Measurements from ENCODE around the gene LMO3.

The LMO3 gene

DNA sequence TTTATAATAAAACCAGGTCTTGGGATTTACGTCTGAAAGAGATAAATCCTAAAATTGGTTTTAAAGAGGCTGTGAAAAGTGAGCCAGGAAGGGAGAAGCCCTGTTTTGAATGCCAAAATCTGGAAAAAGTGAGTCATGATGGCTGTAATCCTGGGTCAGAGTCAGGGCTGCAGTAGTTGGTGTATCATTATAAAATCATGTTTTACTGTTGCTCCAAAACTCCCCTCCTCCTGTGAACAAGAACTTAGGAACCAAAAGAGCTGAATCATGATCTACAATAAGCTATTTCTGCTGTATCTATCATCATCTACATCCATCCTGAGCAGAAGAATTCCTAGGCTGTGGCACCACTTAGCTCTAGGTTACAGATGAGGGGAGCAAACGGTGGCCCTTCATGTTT lies 79.3 kb downstream of the LMO3 start:
- no peaks in the 10 kb centered on the region for H3F3A ChIP-seq (ENCODE audit: low read depth)
- H3K36me3 ChIP-seq (ENCODE audit: insufficient read depth, low read length), result no peaks in the 10 kb centered on the region
- H3K4me2 ChIP-seq (ENCODE audit: low read depth, low read length, poor library complexity, severe bottlenecking), result no peak overlapping the region
- TF ChIP-seq, protein P1, sequence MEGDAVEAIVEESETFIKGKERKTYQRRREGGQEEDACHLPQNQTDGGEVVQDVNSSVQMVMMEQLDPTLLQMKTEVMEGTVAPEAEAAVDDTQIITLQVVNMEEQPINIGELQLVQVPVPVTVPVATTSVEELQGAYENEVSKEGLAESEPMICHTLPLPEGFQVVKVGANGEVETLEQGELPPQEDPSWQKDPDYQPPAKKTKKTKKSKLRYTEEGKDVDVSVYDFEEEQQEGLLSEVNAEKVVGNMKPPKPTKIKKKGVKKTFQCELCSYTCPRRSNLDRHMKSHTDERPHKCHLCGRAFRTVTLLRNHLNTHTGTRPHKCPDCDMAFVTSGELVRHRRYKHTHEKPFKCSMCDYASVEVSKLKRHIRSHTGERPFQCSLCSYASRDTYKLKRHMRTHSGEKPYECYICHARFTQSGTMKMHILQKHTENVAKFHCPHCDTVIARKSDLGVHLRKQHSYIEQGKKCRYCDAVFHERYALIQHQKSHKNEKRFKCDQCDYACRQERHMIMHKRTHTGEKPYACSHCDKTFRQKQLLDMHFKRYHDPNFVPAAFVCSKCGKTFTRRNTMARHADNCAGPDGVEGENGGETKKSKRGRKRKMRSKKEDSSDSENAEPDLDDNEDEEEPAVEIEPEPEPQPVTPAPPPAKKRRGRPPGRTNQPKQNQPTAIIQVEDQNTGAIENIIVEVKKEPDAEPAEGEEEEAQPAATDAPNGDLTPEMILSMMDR (conservative IDR thresholded peaks at IDR 0.05; ENCODE audit: low read length), result no peak
- H2AFZ ChIP-seq (ENCODE audit: low read length), result no peak overlapping the region
- H4K20me1 ChIP-seq (ENCODE audit: insufficient read depth, low read length, poor library complexity, severe bottlenecking), result no peaks in the 10 kb centered on the region
- no peak overlapping the region for H3K9ac ChIP-seq (ENCODE audit: low read depth, low read length, poor library complexity, severe bottlenecking)
- H3K79me2 ChIP-seq (ENCODE audit: insufficient read depth, low read length), result no peaks in the 10 kb centered on the region
- H3K9me2 ChIP-seq (replicated peaks; ENCODE audit: low read depth, low read length), result no peaks in the 10 kb centered on the region
- no peaks in the 10 kb centered on the region for H3K9me3 ChIP-seq (ENCODE audit: insufficient read depth, low read depth, low read length)
- H3K4me3 ChIP-seq (ENCODE audit: low read length, poor library complexity, severe bottlenecking), result no peak overlapping the region
- H3K27me3 ChIP-seq (ENCODE audit: insufficient read depth, low read length, poor library complexity, severe bottlenecking), result no peaks in the 10 kb centered on the region
- H3K4me1 ChIP-seq (ENCODE audit: insufficient read depth, low read length, poor library complexity, severe bottlenecking), result no peaks in the 10 kb centered on the region

DNA sequence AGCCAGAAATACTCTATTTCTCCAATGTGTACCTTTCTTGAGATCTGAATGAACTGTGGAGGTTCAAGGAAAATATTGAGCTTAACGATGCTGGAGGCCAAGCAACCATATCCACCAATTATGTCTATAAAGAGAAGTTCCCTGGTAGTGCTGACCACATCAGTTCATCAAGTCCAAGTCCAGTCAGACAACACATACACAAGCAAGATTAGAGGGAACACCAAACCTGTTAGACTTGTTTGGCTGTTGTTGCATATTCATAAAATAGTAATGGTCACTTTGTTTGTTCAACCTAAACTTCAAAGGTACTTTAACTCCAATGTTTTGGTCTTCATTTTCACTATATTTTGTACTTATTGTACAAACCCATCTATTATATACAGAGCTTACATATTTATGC lies 81.6 kb downstream of the LMO3 start:
- H3K36me3 ChIP-seq (ENCODE audit: insufficient read depth, low read length), result no peaks in the 10 kb centered on the region
- H3K9me2 ChIP-seq (replicated peaks; ENCODE audit: low read depth, low read length), result no peaks in the 10 kb centered on the region
- H3K9ac ChIP-seq (ENCODE audit: low read depth, low read length, poor library complexity, severe bottlenecking), result no peak overlapping the region
- H3K4me3 ChIP-seq (ENCODE audit: low read length, poor library complexity, severe bottlenecking), result no peak overlapping the region
- H3K4me1 ChIP-seq (ENCODE audit: insufficient read depth, low read length, poor library complexity, severe bottlenecking), result no peaks in the 10 kb centered on the region
- no peak overlapping the region for H3K4me2 ChIP-seq (ENCODE audit: low read depth, low read length, poor library complexity, severe bottlenecking)
- TF ChIP-seq EZH2phosphoT487 (IDR thresholded peaks at IDR 0.05; ENCODE audit: borderline replicate concordance), result no peak
- TF ChIP-seq, protein P1 (conservative IDR thresholded peaks at IDR 0.05; ENCODE audit: low read length), result no peak
- no peaks in the 10 kb centered on the region for H3K79me2 ChIP-seq (ENCODE audit: insufficient read depth, low read length)
- H2AFZ ChIP-seq (ENCODE audit: low read length), result no peak overlapping the region
- no peaks in the 10 kb centered on the region for H3K9me3 ChIP-seq (ENCODE audit: insufficient read depth, low read depth, low read length)
- H3K27me3 ChIP-seq (ENCODE audit: insufficient read depth, low read length, poor library complexity, severe bottlenecking), result no peaks in the 10 kb centered on the region
- H3F3A ChIP-seq (ENCODE audit: low read depth), result no peaks in the 10 kb centered on the region
- no peaks in the 10 kb centered on the region for H4K20me1 ChIP-seq (ENCODE audit: insufficient read depth, low read length, poor library complexity, severe bottlenecking)

DNA sequence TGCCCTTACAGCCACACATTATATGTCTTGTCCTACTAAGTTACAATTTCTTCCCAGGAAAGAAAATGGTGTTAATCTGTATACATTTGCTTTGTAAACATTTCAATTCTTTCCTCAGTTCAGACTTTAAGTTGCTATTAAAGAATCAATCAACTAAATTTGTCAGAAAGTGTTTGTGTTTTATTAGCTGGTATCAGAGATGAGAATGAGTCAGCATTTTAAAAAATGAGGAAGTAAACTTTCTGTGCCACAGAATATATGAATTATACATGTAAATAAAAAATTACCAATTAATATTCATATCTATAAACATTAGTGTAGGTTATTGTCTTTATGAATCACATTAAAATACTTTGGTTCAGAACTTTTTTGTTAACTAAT lies 82.0 kb downstream of the LMO3 start:
- no peaks in the 10 kb centered on the region for H3K36me3 ChIP-seq (ENCODE audit: insufficient read depth, low read length)
- no peak overlapping the region for H2AFZ ChIP-seq (ENCODE audit: low read length)
- H3F3A ChIP-seq (ENCODE audit: low read depth), result no peaks in the 10 kb centered on the region
- H3K27me3 ChIP-seq (ENCODE audit: insufficient read depth, low read length, poor library complexity, severe bottlenecking), result no peaks in the 10 kb centered on the region
- no peak overlapping the region for H3K9ac ChIP-seq (ENCODE audit: low read depth, low read length, poor library complexity, severe bottlenecking)
- H4K20me1 ChIP-seq (ENCODE audit: insufficient read depth, low read length, poor library complexity, severe bottlenecking), result no peaks in the 10 kb centered on the region
- H3K4me1 ChIP-seq (ENCODE audit: insufficient read depth, low read length, poor library complexity, severe bottlenecking), result no peaks in the 10 kb centered on the region
- H3K9me3 ChIP-seq (ENCODE audit: insufficient read depth, low read depth, low read length), result no peaks in the 10 kb centered on the region
- no peak overlapping the region for H3K4me2 ChIP-seq (ENCODE audit: low read depth, low read length, poor library complexity, severe bottlenecking)
- TF ChIP-seq EZH2phosphoT487 (IDR thresholded peaks at IDR 0.05; ENCODE audit: borderline replicate concordance), result no peak
- TF ChIP-seq, protein P1 (conservative IDR thresholded peaks at IDR 0.05; ENCODE audit: low read length), result no peak
- H3K79me2 ChIP-seq (ENCODE audit: insufficient read depth, low read length), result no peaks in the 10 kb centered on the region
- no peak overlapping the region for H3K4me3 ChIP-seq (ENCODE audit: low read length, poor library complexity, severe bottlenecking)
- H3K9me2 ChIP-seq (replicated peaks; ENCODE audit: low read depth, low read length), result no peaks in the 10 kb centered on the region

Measured in Loucy (cell line).